Gastroesophageal sphincter (tissue), 4 donors: ENCODE data around the gene MEGF11. TPM values are rescaled to one million over a fixed set of nuclear protein-coding genes. Genes with fewer than 3 reads are reported as not detected.

Source experiments
- ATAC-seq: fragments of 150-250 bp; one replicate; pipeline ENCODE4 v1.9.1; 2016; ENCODE audit warnings: mild to moderate bottlenecking, moderate library complexity
- H3K27ac ChIP-seq, 4 donors: fragments of 200-600 bp; sonication (generic) in 3 of 4; 1 replicate in 3 of 4; 2 replicates in 1 of 4; pipeline ENCODE4 v1.5.1; 2016 to 2019
- H3K27me3 ChIP-seq: fragments of 200-600 bp; sonication (generic); one replicate; pipeline ENCODE4 v1.5.1; 2019
- H3K36me3 ChIP-seq, 2 donors: fragments of 200-600 bp; sonication (generic); one replicate each; pipeline ENCODE4 v1.5.1; 2019; ENCODE audit warnings: control low read depth in 1 of 2
- H3K4me1 ChIP-seq, 3 donors: fragments of 200-600 bp; sonication (generic); 1 replicate in 2 of 3; 2 replicates in 1 of 3; pipeline ENCODE4 v1.5.1; 2016 to 2019; ENCODE audit warnings: control low read depth in 2 of 3
- H3K4me3 ChIP-seq, 2 donors: fragments of 200-600 bp; sonication (generic); one replicate each; pipeline ENCODE4 v1.5.1; 2019; ENCODE audit warnings: mild to moderate bottlenecking in 1 of 2, moderate library complexity in 1 of 2
- H3K9me3 ChIP-seq, 3 donors: fragments of 200-600 bp; sonication (generic); one replicate each; pipeline ENCODE4 v1.5.1; 2017 to 2019; ENCODE audit warnings: control low read depth in 2 of 3
- CTCF ChIP-seq, 4 experiments: fragments of 200-600 bp in 2 of 4; fragments of 450-650 bp in 2 of 4; sonication (generic) in 1 of 4; IDR thresholded peaks; one replicate each; pipeline ENCODE4 v1.5.1; 2017 to 2019; ENCODE audit warnings: antibody characterized with exemption in 4 of 4, mild to moderate bottlenecking in 2 of 4, moderate library complexity in 2 of 4
- EP300 ChIP-seq: sonication (generic); formaldehyde crosslinking; IDR thresholded peaks from one replicate; pipeline ENCODE4 v1.6.1; 2017; ENCODE audit warnings: antibody characterized with exemption, mild to moderate bottlenecking
- POLR2A ChIP-seq, 2 donors: fragments of 450-650 bp; IDR thresholded peaks; one replicate each; pipeline ENCODE4 v1.6.1; 2017; ENCODE audit warnings: antibody characterized with exemption in 2 of 2, mild to moderate bottlenecking in 2 of 2, moderate library complexity in 1 of 2
- POLR2AphosphoS5 ChIP-seq: sonication (generic); formaldehyde crosslinking; IDR thresholded peaks from one replicate; pipeline ENCODE4 v1.6.1; 2017; ENCODE audit warnings: antibody characterized with exemption
- WGBS, 2 donors: methylation state at CpG; one replicate each; pipeline ENCODE4 v1.1.5; 2018; ENCODE audit warnings: low coverage in 1 of 2; 5-methylcytosine and 5-hydroxymethylcytosine counted together
- total RNA-seq, 4 donors: library from RNA; depleted of rRNA; stranded (reverse); fragments of >200 nt; gene quantifications; one replicate each; pipeline ENCODE4 v1.1.0, GENCODE V29; 2016

The MEGF11 gene
- total RNA-seq, 4 donors from 2014 or later: 0.08 TPM; not detected in 3

GRCh38 chr15:66030650-66031049, 222.9 kb downstream of the MEGF11 start:
- H3K27me3 ChIP-seq: peaks cover 18% of the 10 kb centered on the region
- H3K27ac ChIP-seq: no peak overlapping the region
- ATAC-seq: no peak
- H3K36me3 ChIP-seq: no peaks in the 10 kb centered on the region
- H3K4me1 ChIP-seq: no peaks in the 10 kb centered on the region
- WGBS, 2 donors: 59 to 89% methylated on average over 3 of the region's 4 CpGs
- TF ChIP-seq POLR2A (IDR thresholded peaks at IDR 0.05): no peak
- no peak for TF ChIP-seq EP300
- no peak for TF ChIP-seq POLR2AphosphoS5
- no peak for TF ChIP-seq CTCF (IDR thresholded peaks at IDR 0.05)
- peaks cover 0 to 10% (median 0%) of the 10 kb centered on the region in 3 donors for H3K9me3 ChIP-seq
- H3K4me3 ChIP-seq: no peak overlapping the region

- Histone ChIP-seq H3K4me3 (no peak overlapping the region), H3K4me1 (peaks cover 0 to 5% (median 0%) of the 10 kb centered on the region in 3 donors), H3K36me3 (no peaks in the 10 kb centered on the region), H3K27me3 (peaks cover 17% of the 10 kb centered on the region), H3K27ac (no peak overlapping the region), H3K9me3 (peaks cover 0 to 10% (median 0%) of the 10 kb centered on the region in 3 donors)
- no peak for TF ChIP-seq EP300
- no peak for TF ChIP-seq POLR2AphosphoS5
- no peak for TF ChIP-seq POLR2A (IDR thresholded peaks at IDR 0.05)
- no peak for TF ChIP-seq CTCF (IDR thresholded peaks at IDR 0.05)
- no peak for ATAC-seq
- 86 to 100% methylated on average over 2 to 5 of the region's 5 CpGs for WGBS, 2 donors
These were observed 223.9 kb downstream of the MEGF11 start for GRCh38 chr15:66029650-66030049.

GRCh38 chr15:66027268-66027805, 226.2 kb downstream of the MEGF11 start:
- TF ChIP-seq POLR2AphosphoS5 (no peak), EP300 (no peak), POLR2A (IDR thresholded peaks at IDR 0.05) (no peak), CTCF (IDR thresholded peaks at IDR 0.05) (no peak)
- Histone ChIP-seq H3K36me3 (no peaks in the 10 kb centered on the region), H3K4me3 (no peak overlapping the region), H3K4me1 (peaks cover 0 to 7% (median 0%) of the 10 kb centered on the region in 3 donors), H3K27me3 (peaks cover 21% of the 10 kb centered on the region), H3K9me3 (peaks cover 0 to 8% (median 0%) of the 10 kb centered on the region in 3 donors), H3K27ac (no peak overlapping the region)
- ATAC-seq: no peak
- WGBS, 2 donors: 47 to 50% methylated on average over 2 to 4 of the region's 5 CpGs

- Histone ChIP-seq H3K4me1 (peaks cover 0 to 7% (median 0%) of the 10 kb centered on the region in 3 donors), H3K9me3 (no peaks in the 10 kb centered on the region), H3K4me3 (no peak overlapping the region), H3K27ac (no peak overlapping the region), H3K36me3 (no peaks in the 10 kb centered on the region), H3K27me3 (peaks cover 21% of the 10 kb centered on the region)
- TF ChIP-seq CTCF (IDR thresholded peaks at IDR 0.05): no peak
- no peak for TF ChIP-seq EP300
- TF ChIP-seq POLR2A (IDR thresholded peaks at IDR 0.05): no peak
- no peak for TF ChIP-seq POLR2AphosphoS5
- WGBS, 2 donors: 56 to 85% methylated on average over 4 to 5 of the region's 7 CpGs
- ATAC-seq: no peak
These were observed 227.6 kb downstream of the MEGF11 start for GRCh38 chr15:66025972-66026371.

- peaks cover 15% of the 10 kb centered on the region for H3K27me3 ChIP-seq
- TF ChIP-seq POLR2A (IDR thresholded peaks at IDR 0.05): no peak
- TF ChIP-seq POLR2AphosphoS5: no peak
- TF ChIP-seq EP300: no peak
- no peak for TF ChIP-seq CTCF (IDR thresholded peaks at IDR 0.05)
- no peaks in the 10 kb centered on the region for H3K9me3 ChIP-seq
- ATAC-seq: no peak
- peaks cover 0 to 7% (median 0%) of the 10 kb centered on the region in 3 donors for H3K4me1 ChIP-seq
- H3K27ac ChIP-seq: no peak overlapping the region
- no peaks in the 10 kb centered on the region for H3K36me3 ChIP-seq
- WGBS, 2 donors: 0 to 20% methylated on average over 1 to 2 of the region's 4 CpGs
- no peak overlapping the region for H3K4me3 ChIP-seq
These were observed 228.5 kb downstream of the MEGF11 start for GRCh38 chr15:66025015-66025452.
